Vagina (tissue), 2 donors: ENCODE measurements around the gene EPYC. TPM values are rescaled to one million over a fixed set of nuclear protein-coding genes. Genes with fewer than 3 reads are reported as not detected.

Source experiments
- DNase-seq, 2 donors: peaks; one replicate each; pipeline ENCODE4 v3.0.0-alpha.2; 2017; ENCODE audit errors: extremely low spot score in 2 of 2
- H3K27ac ChIP-seq: fragments of 200-600 bp; sonication (generic); one replicate; pipeline ENCODE4 v1.5.1; 2019
- H3K27me3 ChIP-seq: fragments of 200-600 bp; sonication (generic); one replicate; pipeline ENCODE4 v1.5.1; 2019
- H3K36me3 ChIP-seq, 2 donors: fragments of 200-600 bp; sonication (generic); one replicate each; pipeline ENCODE4 v1.5.1; 2017 to 2019
- H3K4me1 ChIP-seq: fragments of 200-600 bp; sonication (generic); one replicate; pipeline ENCODE4 v1.5.1; 2019
- H3K4me3 ChIP-seq, 2 donors: fragments of 200-600 bp; sonication (generic); 1 replicate in 1 of 2; 2 replicates in 1 of 2; pipeline ENCODE4 v1.5.1; 2016 to 2019
- H3K9me3 ChIP-seq: fragments of 200-600 bp; sonication (generic); one replicate; pipeline ENCODE4 v1.5.1; 2019
- POLR2A ChIP-seq, 2 donors: fragments of 450-650 bp; IDR thresholded peaks; one replicate each; pipeline ENCODE4 v1.6.1; 2017; ENCODE audit warnings: antibody characterized with exemption in 2 of 2, mild to moderate bottlenecking in 2 of 2, moderate library complexity in 2 of 2
- POLR2AphosphoS5 ChIP-seq, 2 donors: sonication (generic); formaldehyde crosslinking; IDR thresholded peaks; one replicate each; pipeline ENCODE4 v1.9.0; 2017; ENCODE audit warnings: antibody characterized with exemption in 2 of 2, mild to moderate bottlenecking in 2 of 2, low read depth in 1 of 2; ENCODE audit not compliant: insufficient read depth in 1 of 2
- intact Hi-C: fragments of 100-400 bp; cut with DNase I; formaldehyde crosslinking; loops from one replicate; pipeline ENCODE4 v1.15.1; 2023
- total RNA-seq: library from RNA; depleted of rRNA; stranded (reverse); fragments of >200 nt; gene quantifications from one replicate; pipeline ENCODE4 v1.2.3, GENCODE V29; 2016
- TF ChIP-seq, protein P1 (sequence below), 3 experiments: fragments of 450-650 bp in 2 of 3; fragments of 200-600 bp in 1 of 3; sonication (generic) in 1 of 3; IDR thresholded peaks; one replicate each; pipeline ENCODE4 v1.5.1; 2017 to 2019; ENCODE audit warnings: antibody characterized with exemption in 3 of 3, mild to moderate bottlenecking in 2 of 3, moderate library complexity in 2 of 3

The EPYC gene
- total RNA-seq, 1 donor from 2014 or later: not detected

DNA sequence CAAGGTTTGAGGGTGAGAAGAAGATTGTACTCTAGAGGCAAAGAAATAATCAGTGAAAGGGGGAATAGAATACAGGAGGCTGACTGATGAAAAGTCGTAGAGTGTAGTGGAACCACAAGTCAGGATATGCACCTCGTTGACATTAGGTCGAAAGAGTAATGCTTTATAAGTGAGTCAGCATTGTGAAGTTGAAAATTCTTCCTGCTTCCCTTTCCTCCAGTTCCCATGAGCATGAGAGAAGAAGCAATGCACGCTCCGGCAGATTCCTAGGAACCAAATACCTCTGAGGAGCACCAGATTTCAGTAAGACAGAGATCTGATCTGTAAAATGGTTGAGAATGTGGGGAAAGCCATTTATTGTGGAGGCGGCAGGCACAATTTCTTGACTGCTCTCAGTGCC lies 66.3 kb downstream of the EPYC start:
- Histone ChIP-seq H3K27me3 (no peaks in the 10 kb centered on the region), H3K27ac (no peak overlapping the region), H3K4me3 (no peak overlapping the region), H3K36me3 (no peaks in the 10 kb centered on the region), H3K4me1 (no peaks in the 10 kb centered on the region), H3K9me3 (no peaks in the 10 kb centered on the region)
- no peak for DNase-seq
- TF ChIP-seq, protein P1, sequence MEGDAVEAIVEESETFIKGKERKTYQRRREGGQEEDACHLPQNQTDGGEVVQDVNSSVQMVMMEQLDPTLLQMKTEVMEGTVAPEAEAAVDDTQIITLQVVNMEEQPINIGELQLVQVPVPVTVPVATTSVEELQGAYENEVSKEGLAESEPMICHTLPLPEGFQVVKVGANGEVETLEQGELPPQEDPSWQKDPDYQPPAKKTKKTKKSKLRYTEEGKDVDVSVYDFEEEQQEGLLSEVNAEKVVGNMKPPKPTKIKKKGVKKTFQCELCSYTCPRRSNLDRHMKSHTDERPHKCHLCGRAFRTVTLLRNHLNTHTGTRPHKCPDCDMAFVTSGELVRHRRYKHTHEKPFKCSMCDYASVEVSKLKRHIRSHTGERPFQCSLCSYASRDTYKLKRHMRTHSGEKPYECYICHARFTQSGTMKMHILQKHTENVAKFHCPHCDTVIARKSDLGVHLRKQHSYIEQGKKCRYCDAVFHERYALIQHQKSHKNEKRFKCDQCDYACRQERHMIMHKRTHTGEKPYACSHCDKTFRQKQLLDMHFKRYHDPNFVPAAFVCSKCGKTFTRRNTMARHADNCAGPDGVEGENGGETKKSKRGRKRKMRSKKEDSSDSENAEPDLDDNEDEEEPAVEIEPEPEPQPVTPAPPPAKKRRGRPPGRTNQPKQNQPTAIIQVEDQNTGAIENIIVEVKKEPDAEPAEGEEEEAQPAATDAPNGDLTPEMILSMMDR (IDR thresholded peaks at IDR 0.05): no peak
- no peak for TF ChIP-seq POLR2AphosphoS5 (IDR thresholded peaks at IDR 0.05; ENCODE audit: insufficient read depth in 1 of 2, low read depth in 1 of 2)
- intact Hi-C loops: no loop called here

DNA sequence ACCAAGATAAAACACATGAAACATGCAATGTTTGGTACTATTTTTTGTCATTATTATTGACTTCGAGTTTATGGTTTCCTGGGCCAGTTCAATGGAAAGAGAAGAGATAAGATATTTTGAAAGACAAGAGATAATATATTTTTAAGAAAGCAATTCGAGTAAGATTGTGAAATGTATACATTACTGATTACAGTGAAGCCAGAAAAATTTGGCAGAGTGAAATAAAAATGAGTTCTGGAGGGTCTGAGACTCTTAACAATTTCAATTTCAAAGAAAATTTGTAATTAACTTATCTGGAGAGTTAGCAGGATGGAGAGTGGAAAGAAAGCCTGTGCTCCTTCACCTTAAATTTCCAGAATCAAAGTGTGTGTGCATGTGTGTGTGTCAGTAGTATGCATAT lies 67.1 kb downstream of the EPYC start:
- Histone ChIP-seq H3K4me1 (no peaks in the 10 kb centered on the region), H3K36me3 (no peaks in the 10 kb centered on the region), H3K9me3 (no peaks in the 10 kb centered on the region), H3K27me3 (no peaks in the 10 kb centered on the region), H3K27ac (no peak overlapping the region), H3K4me3 (no peak overlapping the region)
- DNase-seq: no peak
- TF ChIP-seq POLR2A (IDR thresholded peaks at IDR 0.05) (no peak), POLR2AphosphoS5 (IDR thresholded peaks at IDR 0.05; ENCODE audit: insufficient read depth in 1 of 2, low read depth in 1 of 2) (no peak)
- TF ChIP-seq, protein P1 (IDR thresholded peaks at IDR 0.05): no peak
- intact Hi-C loops: no loop called here

DNA sequence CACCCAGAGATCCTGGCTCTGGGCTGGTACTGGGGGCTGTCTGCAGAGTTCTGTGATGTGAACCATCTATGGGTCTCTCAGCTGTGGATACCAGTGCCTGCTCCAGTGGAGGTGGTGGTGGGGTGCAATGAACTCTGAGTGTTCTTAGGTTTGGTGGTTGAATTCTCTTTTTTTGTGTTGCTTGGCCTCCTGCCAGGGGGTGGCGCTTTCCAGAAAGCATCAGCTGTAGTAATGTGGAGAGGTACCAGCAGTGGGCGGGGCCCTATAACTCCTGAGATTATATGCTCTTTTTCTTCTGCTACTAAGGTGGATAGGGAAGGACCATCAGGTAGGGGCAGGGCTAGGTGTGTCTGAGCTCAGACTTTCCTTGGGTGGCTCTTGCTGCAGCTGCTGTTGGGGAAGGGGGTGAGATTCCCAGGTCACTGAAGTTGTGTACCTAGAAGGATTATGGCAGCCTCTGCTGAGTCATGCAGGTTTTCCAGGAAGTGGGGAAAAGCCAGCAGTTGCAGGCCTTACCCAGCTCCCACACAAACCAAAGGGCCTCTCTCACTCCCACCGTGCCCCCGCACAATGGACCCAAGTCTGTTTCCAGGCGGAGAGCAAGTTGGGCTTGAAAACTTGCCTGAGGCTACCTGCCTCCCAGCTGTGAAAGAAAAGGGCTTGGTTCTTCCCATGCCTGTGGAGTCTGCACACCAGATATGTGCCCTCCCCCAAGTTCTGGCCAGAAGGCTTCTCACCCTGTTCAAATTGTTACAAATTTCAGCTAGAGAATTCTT lies 68.4 kb downstream of the EPYC start:
- Histone ChIP-seq H3K4me1 (no peaks in the 10 kb centered on the region), H3K36me3 (no peaks in the 10 kb centered on the region), H3K4me3 (no peak overlapping the region), H3K27ac (no peak overlapping the region), H3K9me3 (no peaks in the 10 kb centered on the region), H3K27me3 (no peaks in the 10 kb centered on the region)
- intact Hi-C loops: no loop called here
- no peak for DNase-seq
- TF ChIP-seq POLR2AphosphoS5 (IDR thresholded peaks at IDR 0.05; ENCODE audit: insufficient read depth in 1 of 2, low read depth in 1 of 2): no peak
- TF ChIP-seq POLR2A (IDR thresholded peaks at IDR 0.05): no peak
- TF ChIP-seq, protein P1 (IDR thresholded peaks at IDR 0.05): no peak

DNA sequence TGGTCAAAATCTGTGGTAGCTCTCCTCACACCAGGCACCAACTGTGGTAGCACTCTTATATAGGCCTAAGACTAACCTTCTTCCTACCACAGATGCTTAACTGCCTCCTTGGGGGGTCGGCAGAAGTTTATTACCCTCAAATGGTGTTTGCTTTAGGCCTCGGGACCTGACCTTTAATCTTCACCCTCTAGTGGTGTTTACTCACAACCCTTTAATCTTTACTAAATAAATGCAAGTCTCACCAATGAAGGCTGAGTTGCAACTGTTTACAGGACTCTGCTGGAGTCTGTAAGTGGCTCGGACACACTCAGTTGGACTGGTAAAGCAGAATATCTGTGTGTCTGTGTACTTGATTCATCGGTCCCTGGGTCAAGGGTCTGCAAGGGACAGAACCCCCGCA lies 79.2 kb downstream of the EPYC start:
- no peak for DNase-seq
- intact Hi-C loops: no loop called here
- peaks cover 7% of the 10 kb centered on the region for H3K9me3 ChIP-seq
- no peaks in the 10 kb centered on the region for H3K27me3 ChIP-seq
- no peaks in the 10 kb centered on the region for H3K36me3 ChIP-seq
- H3K27ac ChIP-seq: no peak overlapping the region
- TF ChIP-seq POLR2A (IDR thresholded peaks at IDR 0.05) (no peak), POLR2AphosphoS5 (IDR thresholded peaks at IDR 0.05; ENCODE audit: insufficient read depth in 1 of 2, low read depth in 1 of 2) (no peak)
- TF ChIP-seq, protein P1 (IDR thresholded peaks at IDR 0.05): no peak
- H3K4me3 ChIP-seq: no peak overlapping the region
- H3K4me1 ChIP-seq: no peaks in the 10 kb centered on the region

DNA sequence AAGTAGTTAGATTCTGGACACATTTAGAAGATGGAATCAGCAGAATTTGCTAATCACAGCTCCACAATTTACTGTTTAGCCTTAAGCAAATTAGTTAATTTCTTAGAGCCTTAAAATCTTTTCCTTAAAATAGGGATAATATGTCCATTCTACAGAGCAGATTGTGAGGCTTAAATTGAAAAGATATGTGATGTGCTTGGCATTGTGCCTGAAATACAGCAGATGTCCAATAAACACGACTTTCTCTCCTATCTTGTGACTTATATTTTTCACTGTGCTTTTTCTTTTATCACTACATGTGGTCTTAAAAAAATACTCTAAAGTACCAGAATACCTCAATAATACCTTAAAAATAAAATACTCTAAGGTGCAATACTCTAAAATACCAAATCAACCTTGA lies 80.4 kb downstream of the EPYC start:
- intact Hi-C loops: no loop called here
- TF ChIP-seq POLR2A (IDR thresholded peaks at IDR 0.05) (no peak), POLR2AphosphoS5 (IDR thresholded peaks at IDR 0.05; ENCODE audit: insufficient read depth in 1 of 2, low read depth in 1 of 2) (no peak)
- TF ChIP-seq, protein P1 (IDR thresholded peaks at IDR 0.05): no peak
- H3K36me3 ChIP-seq: no peaks in the 10 kb centered on the region

More for the DNA sequence above, 80.4 kb downstream of the EPYC start:
- no peak for DNase-seq
- H3K27ac ChIP-seq: no peak overlapping the region
- no peaks in the 10 kb centered on the region for H3K4me1 ChIP-seq
- H3K4me3 ChIP-seq: no peak overlapping the region
- peaks cover 2% of the 10 kb centered on the region for H3K9me3 ChIP-seq
- no peaks in the 10 kb centered on the region for H3K27me3 ChIP-seq
